CD4-positive, alpha-beta T cell treated with Interleukin-10 for 1 hour (primary cell): ENCODE data around the gene EXPH5.

ENCODE experiments used
- DNase-seq: peaks from one replicate; pipeline ENCODE4 v3.0.0-alpha.2; 2020

The EXPH5 gene

DNA sequence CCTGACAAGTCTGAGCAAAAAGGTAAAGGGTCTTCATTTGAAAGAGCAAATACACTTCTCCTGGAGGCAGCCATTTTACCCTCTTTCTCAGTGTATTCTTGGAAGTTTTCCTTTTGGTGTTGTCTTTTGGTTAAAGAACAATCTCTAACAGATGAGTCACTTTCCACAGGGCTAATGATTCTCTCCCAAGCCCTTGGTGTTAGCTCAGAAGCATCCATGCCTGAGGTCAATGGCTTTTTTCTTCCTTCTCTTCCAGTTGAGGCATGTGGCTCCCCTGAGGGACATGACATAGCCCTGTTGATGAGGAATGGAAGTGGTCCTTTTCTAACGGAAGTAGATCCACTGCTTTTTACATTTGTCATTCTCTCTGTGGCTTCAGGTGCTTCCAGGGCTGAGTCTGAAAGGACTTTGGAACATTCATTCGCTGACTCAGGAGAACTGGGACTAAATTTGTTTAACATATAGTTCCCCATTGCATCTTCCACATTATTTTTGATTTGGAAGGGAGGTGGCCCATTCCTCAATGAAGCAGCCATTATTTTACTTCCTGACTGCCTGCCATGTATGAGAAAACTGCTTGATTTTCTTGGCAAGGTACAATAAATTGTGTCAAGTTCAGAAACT, 81.6 kb downstream of the EXPH5 start:
- no peak for DNase-seq

DNA sequence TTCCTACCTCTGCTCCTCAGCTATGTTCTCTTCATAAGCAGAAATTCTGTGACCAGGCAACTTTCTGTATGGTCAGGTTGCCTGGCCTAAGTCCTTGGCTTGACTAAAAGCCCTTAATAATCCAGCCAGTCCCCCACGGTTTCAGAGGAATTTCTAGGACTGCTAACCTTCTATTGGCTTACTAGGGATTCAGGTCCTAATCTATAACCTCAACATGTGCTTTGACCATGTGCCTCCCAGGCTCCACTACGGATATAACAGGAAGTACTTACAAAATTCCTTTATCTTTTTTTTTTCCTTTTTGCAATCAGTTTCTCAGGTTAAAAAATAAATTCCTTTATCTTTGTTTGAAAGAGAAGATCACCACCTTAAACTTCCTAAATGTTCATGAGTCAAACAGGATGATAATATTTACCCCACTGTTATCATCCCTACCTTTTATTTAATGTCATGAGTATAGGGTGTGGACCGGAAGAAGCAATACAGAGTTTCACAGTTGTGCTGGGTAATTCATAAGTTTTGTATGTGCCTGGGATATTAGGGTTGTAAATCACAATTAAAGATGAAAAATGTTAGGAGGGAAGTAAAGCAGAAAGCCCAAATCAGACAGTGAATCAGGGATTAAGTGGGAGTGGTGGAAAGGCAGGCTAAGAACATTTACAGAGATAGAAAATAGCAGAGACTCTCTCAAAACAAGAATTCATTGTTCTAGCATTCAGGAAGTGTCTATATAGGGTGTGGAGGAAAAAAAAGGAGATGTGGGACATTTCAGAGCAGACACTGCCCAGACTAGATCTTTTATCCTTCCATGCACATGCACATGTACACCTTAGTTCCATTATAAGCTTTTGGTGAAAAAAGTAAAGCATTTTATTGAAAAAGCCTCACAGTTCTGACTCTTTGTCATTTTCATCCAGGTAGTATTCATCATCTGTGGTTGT, 84.6 kb downstream of the EXPH5 start:
- DNase-seq, result no peak

DNA sequence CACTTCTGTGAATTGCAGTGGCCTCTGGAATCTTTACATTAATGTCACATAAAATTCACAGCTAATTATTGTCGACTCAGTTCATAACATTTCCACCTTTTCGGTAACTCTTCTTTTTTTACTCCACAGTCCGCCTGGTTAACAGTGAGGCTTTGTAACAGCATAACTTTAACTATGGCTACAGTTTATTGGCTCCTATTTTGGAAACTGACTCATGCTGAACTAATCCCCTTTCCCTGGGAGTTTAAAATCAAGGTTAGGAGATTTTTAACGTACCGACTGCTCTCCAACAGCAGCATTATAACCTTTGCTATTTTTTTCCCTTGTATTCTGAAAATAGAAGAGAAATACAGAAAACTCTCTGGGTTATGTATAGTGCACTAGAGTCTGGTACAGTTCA, 92.2 kb downstream of the EXPH5 start:
- no peak for DNase-seq

DNA sequence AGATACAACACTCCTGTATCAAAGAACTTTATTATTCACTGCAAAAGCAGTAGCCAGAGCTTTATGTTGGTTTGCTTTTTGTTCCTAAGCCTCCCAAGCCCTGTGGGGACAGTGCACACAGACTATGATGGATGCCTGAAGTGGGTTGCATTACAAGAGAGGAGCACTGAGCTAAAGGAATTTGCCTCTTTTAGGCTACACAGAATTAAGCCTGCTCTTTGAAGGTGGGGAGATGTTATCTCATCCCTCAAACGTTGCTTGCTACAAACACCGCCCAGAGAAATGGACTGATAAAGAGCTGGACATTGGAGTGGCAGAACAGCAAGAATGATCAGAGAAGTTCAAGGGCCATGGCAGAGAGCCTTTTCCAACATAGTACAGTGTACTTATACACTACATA, 92.8 kb downstream of the EXPH5 start:
- DNase-seq, result no peak

DNA sequence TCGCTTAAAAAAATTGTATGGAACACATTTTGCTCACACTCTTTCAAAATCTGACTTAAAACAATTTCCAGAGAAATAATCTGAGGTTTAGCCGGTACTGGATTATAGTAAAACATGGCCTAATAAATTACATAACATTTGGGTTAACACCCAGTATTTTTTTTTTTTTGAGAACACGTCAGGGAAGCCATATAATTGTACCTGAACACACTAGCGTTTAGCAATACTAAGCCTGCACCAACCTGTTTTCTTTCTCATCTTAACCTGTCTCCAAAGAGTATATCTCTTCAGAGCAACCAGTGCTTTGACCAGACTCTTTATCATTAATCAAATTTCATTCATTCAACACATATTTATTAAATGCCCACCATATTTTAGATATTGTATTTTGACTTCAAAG, 93.4 kb downstream of the EXPH5 start:
- no peak for DNase-seq

DNA sequence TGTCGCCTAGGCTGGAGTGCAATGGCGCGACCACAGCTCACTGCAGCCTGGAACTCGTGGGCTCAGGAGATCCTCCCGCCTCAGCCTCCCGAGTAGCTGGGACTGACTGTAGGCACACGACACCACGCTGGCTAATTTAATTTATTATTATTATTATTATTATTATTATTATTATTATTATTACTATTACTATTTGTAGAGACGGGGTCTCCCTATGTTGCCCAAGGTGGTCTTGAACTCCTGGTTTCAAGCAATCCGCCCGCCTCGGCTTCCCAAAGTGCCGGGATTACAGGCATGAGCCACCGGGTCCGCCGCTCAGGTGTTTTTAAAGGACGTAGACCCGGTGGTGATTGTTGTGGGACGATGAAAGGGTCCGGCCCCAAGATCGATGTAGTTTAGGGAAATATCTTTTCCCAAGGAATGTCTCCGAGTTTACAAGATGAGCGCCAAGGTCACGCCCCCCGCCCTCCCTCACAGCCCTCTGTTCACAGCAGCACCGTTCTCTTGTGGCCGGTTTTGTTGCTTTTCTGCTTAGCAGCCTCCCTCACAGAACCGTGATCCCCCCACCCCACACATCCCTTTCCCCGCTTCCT, 94.7 kb downstream of the EXPH5 start:
- no peak for DNase-seq

DNA sequence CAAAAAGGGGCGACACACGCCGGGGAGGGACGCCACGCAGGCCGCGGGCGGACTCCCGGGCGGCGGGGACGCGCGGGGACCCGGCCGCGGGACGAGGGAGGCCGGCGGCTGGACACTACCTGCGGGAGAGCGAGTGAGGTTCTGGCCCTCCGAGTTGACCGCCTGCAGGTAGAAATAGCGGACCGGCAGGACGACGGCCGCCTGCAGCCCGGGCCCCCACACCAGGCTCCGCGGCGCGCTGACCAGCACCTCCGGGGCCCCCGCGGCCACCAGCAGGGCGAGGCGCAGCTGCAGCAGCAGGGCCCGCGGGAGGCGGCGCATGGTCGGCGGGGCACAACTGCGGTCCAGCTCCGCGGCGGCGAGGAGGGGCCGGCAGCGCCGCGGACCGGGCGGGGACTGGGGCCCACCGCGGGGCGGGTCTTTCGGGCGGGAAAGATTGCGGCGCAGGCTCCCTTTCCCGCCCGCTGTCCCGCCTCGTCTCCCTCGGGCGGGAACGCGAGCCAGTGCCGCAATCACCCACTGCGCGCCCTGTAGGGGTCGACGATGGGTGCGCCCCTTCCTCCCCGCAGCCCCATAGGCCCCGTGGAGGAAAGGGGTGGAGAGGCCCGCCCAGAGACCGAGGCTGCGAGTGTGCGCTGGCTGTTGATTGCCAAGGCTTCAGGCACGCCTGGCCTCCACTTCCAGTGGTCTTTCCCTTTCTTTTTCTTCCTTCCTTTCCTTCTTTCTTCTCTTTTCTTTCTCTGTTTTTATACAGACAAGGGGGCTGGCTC, 95.3 kb downstream of the EXPH5 start, which contains the start of gene POGLUT3:
Gene POGLUT3, minus strand, starts transcription at position 339 of the 770 bp plus-strand sequence. Its CDS starts 18 bp downstream, at position 321.
- peak; percentile 48 for DNase-seq

DNA sequence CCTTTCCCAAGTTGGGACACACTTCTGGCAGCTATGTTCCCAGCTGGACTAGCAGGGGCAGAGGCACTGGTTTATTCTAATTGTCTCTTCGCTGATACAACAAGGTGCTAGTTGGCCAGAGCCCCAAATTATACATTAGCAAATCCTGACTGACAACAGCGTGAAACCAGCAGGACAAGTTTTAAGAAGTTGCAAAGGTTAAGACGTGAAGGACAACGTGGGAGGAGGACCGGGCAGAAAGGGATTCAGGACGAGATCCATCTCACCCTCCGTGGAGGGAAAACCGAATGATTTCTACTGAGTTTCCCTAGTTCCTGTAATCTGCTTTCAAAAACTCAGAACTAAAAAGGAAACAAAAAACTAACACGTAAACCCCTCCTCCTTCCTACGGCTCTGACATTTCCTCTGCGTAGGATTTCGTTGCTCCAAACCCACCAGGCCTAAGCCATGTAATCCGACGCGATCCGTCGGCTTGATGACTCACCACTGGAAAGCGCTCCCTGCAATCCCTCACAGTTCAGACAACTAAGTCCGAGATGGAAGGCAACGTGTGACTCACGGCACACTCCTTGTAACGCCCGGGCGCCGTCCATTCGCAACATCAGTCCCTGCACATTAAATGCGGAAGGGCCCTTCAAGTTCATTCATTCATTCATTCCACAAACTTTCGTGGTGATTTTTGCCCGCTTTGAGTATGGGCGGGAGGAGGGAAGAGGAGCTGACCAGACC, 96.1 kb downstream of the EXPH5 start:
- peak; percentile 78 for DNase-seq

DNA sequence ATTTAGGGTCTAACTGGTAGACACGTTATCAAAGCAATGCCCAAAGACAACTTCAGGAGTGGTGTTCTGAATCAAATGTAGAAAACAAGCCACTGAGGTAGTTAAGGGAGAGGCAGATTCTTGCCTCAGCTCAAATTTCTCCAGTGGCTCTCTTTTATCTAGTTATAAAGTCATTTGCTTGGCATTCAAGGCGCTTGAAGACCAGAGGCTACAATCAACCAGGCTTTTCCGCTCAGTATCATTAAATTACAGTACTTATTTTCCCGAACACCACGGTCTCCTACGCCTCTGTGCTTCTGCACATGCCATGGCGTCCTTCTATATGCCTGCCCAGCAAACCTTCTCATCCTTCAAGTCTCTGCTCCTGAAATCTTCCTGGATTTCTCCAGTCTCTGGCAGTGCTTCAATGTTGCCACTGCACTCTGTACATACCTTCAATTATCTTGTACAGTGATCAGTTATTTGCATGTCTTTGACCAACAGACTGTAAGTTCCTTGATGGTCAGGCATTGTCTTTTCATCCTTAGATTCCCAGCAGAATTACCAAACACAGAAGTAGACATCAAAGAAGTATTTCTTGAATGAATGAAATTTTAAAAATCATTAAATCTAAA, 96.8 kb downstream of the EXPH5 start:
- no peak for DNase-seq

DNA sequence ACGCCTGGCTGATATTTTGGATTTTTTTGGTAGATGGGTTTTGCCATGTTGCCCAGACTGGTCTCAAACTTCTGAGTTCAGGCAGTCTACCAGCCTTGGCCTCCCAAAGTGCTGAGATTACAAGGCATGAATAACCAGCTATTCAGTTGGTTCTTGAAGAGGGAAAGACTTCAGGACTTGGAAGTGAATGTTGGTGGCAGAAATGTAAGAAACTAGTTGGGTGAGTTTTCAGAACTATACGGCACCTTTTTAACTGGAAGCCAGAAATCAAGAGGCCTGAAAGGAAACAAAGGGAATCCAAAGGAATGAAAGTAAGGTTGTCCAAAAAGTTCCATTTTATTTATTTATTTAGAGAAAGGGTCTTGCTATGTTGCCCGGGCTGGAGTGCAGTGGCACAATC, 98.2 kb downstream of the EXPH5 start:
- DNase-seq, result no peak

DNA sequence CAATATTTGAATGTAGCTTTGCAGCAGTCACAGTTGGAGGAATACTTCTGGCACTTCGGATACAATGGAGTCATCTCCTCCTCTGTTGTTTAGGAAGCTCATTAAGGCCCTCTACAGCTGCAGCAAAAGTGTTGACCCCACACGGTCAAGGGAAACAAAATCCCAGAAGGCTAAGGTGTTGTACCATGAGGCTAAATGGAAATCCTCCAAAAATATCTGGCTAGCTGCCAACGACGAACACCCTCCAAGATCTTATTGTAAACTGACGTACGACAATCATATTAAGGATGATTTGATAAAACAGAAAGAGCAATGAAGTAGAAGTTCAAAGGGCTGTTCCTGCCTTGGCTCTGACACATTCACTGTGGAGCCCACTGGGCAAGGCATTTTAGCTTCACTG, 99.4 kb downstream of the EXPH5 start:
- no peak for DNase-seq

DNA sequence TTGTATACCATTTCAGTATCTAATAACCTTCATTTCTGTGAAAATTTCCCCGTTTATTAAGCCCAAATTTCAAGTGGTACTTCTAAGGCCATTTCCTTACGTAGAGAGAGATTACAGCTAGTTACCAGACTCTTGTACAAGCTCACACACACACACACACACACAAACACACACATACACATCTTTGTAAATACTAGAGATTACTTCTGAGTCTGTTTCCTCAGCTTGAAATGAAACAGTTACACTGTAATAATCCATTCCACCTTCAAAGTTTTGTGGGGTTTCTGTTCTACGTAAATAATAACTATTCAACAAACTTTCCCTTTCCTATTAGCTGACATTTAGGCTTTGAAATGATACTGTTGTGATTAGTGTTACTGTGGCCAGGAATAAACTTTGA, 101.6 kb downstream of the EXPH5 start:
- DNase-seq, result no peak

DNA sequence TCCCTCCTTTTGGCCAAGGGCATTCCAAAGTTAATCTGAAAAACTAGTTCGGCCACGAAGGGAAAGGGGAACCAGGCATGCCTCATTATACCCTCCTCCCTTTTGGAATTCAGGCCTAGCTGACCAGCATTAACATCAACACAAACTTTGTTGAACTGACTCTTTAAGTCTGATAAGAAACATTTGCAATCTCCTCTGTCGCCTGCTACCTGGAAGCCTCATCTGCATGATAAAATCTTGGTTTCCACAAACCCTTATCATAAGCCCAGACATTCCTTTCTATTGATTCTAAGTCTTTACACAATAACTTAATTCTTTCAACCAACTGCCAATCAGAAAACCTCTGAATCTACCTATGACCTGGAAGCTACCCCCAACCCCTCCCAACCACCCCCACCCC, 106.7 kb downstream of the EXPH5 start:
- DNase-seq, result no peak

DNA sequence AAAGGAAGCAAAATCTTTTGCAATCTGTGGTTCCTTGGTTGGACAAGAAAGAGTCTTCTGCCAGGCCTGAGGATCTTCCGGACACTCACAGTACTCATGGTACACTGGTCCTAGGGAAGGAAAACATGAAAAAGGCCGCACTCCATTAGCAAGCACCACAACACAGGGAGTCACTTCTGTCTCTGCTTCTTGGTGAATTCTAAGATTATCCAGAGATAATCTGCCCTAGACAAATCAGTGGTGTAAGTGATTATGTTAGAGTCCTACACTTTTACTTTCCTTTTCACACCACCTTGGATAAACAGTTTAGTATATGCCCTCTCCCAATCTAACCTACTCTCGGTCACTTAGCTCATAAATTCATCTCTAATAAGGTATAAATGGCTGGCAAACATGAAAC, 107.2 kb downstream of the EXPH5 start:
- DNase-seq, result no peak

DNA sequence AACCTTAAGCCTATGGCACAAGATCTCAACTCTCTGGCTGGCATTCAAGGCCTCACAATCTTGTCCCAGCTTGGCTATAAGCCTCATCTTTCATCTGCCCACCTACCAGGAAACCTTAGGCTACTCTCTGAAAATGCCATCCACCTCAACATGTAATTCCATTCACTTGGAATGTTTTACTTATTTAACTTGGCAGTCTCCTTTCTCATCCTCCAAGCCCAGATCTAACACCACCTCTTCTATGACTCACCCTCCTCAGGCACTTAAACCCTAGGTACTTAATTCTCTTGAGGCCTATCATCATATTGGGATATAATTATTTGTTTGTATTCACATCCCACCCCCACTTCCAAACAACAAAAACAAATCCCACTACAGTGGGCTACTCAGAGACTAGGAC, 110.4 kb downstream of the EXPH5 start:
- DNase-seq, result no peak

DNA sequence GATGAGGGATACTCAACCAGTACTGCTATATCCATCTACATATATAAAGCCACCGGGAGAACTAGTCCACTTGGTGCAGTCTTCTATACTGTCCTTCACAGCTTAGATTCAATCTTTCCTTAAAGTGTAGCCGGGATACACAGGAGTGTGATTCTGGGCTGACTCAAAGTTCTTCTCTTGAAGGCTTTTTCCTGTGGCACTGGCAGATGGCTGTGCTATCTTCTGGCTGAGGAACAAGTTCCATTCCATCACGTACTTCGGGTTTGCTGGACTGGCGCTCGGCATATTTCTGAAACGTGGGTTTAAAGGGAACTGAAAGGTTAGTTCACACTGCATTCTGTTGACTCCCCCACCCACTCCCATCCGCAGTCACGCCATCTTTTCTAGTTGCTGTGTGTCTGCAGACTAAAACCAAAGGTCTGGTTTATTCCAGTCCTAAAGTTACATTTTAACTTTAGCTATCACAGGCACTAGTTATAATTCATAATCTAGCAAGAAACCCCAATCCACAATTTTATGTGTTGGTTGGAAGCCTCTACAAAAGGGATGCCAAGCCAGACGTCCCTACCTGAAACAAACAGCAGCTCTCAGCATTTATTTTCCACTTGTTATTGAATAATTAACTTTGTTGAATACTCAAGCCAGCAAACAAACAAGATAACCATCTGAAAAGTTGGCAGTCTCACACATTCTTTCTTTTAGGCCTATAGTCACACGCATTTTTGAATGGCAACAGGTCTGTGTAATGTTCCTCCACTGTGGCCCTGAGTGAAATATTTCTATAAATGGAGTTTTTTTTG, 118.7 kb downstream of the EXPH5 start:
- no peak for DNase-seq

DNA sequence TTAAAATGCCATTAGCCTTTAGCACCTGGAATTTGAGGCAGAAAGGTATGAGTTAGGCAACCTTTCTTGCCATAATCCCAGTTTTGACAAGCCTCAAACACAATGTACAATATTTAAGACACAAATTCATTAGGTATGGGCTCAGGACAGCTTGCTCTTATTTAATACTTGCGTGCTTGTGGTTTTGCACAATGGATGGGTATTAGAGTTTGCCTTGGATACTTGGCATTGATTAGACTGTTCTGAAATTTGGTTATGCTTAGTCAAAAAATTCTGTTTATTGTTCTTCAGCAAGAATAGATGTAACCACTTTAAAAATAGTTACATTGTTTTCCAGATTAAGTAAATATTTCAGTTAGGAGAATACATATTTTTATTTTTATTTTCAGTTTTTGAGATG, 120.9 kb downstream of the EXPH5 start:
- DNase-seq, result no peak

DNA sequence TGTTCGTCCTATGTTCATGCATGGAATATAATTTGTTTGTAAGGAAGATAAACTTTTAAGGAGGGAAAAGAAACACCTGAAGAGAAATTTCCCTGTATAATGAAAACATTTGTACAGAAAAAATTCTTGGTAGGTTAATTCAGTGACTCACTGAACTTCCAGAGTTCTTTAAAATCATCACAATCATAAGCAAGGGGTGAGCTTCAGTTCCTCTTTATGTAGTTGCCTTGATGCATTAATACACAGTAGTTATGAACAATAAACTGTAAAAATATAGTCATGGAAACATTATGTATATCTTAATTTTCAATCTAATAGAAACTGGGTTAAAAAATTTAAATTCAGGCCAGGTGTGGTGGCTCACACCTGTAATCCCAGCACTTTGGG, 125.1 kb downstream of the EXPH5 start:
- DNase-seq, result no peak

DNA sequence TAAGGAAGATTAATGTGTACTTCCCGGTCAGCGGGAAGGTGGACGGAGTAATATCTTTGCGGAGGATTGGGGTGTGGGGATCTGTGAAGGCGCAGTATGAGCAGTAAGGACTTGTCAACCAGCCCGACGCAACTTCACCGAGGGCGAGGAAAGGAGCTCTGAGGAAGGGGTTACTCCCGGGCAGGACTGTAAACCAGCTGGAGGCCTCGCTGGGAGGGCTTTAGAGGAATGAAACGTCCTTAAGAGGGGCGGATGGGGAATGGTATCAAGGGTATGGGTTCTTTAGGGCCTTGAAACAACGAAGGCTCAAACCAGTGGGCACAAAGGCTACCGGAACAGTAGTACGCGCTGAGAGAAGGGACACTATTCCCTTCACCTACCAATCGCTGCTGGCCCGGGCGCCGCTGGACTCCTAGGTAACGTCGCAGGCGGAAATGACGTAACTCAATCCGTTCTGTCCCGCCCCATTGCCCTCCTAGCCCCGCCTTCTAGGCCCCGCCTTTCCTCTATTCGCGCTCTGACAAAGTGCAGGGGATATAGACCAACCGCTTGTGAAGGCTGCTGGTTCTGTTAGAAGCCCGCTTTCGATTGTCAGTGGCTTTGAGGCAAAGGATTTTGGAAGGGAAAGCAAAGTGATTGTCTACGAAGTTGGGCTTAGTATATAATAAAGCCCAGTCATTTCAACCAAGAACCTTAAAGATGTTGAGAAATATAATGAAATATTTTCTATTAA, 126.3 kb downstream of the EXPH5 start, which contains the start of gene C11orf65:
Gene C11orf65, minus strand, starts transcription at position 439 of the 733 bp plus-strand sequence. CDS start 5,970 bp downstream, outside the sequence.
- DNase-seq, result peak; percentile 98

DNA sequence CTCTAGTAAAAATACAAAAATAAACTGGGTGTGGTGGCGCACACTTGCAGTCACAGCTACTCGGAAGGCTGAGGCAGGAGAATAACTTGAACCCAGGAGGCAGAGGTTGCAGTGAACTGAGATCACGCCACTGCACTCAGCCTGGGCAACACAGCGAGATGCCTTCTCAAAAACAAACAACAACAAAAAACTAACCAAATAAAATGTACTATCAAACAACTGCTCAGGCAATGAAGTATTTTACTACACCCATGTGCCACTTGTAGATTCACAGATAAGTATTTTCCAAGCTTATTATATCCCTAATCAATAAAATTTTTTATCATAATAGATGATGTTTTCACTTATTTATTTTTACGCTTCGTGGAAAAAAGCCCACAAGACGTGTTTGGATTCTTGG, 127.2 kb downstream of the EXPH5 start:
- DNase-seq, result no peak
